Right lung (tissue), 10 donors: ENCODE results near the gene TIMP1. TPM values are rescaled to one million over a fixed set of nuclear protein-coding genes. Genes with fewer than 3 reads are reported as not detected.
A peak's percentile ranks its signal among the peaks of the same experiment; 100 is the strongest.

Experiments used
- DNase-seq, 2 donors: peaks; one replicate each; pipeline ENCODE4 v3.0.0-alpha.2; 2013
- long read RNA-seq, 8 donors: transcript quantifications; one replicate each; lab custom pipeline, GENCODE V29; 2026
- polyA plus RNA-seq, 5 donors: library from polyadenylated mRNA; unstranded; fragments of 120-200 nt; gene quantifications; one replicate each; pipeline versions ENCODE4 v1.2.1 to v1.2.3, GENCODE V29; 2013; ENCODE audit warnings: inconsistent platforms in 1 of 5, low replicate concordance in 1 of 5; ENCODE audit not compliant: insufficient read length in 5 of 5, insufficient read depth in 1 of 5

Gene TIMP1
- 100 to 1,000 TPM in 3 of 5 donors, 10 to 100 TPM in 2; 94.3 to 144 (median 120) TPM for polyA plus RNA-seq
- long read RNA-seq, donor 1, transcript TIMP1-204 (2 exons, 595 nt) = minor isoform, 8 of 118 reads
- long read RNA-seq, donor 1, transcript TIMP1-201 (6 exons, 892 nt) = major isoform, 85 of 118 reads
- long read RNA-seq, donor 1, partial matches to known transcripts = 22 of 118 reads
- long read RNA-seq, donor 1, other reads (novel, unspliced or antisense) = 0 of 118 reads
- long read RNA-seq, donor 2, transcript TIMP1-201 (6 exons, 892 nt) = major isoform, 55 of 66 reads
- long read RNA-seq, donor 2, partial matches to known transcripts = 5 of 66 reads
- long read RNA-seq, donor 2, other reads (novel, unspliced or antisense) = 0 of 66 reads
- long read RNA-seq, donor 3, transcript TIMP1-201 (6 exons, 892 nt) = major isoform, 57 of 97 reads
- long read RNA-seq, donor 3, transcript TIMP1-204 (2 exons, 595 nt) = minor isoform, 8 of 97 reads
- long read RNA-seq, donor 3, partial matches to known transcripts = 30 of 97 reads
- long read RNA-seq, donor 3, other reads (novel, unspliced or antisense) = 0 of 97 reads
- long read RNA-seq, donor 4, transcript TIMP1-201 (6 exons, 892 nt) = major isoform, 29 of 39 reads
- long read RNA-seq, donor 4, partial matches to known transcripts = 5 of 39 reads
- long read RNA-seq, donor 4, other reads (novel, unspliced or antisense) = 0 of 39 reads
- long read RNA-seq, donor 5, transcript TIMP1-201 (6 exons, 892 nt) = major isoform, 73 of 99 reads
- long read RNA-seq, donor 5, partial matches to known transcripts = 22 of 99 reads
- long read RNA-seq, donor 5, other reads (novel, unspliced or antisense) = 0 of 99 reads
- long read RNA-seq, donor 6, transcript TIMP1-201 (6 exons, 892 nt) = major isoform, 110 of 129 reads
- long read RNA-seq, donor 6, partial matches to known transcripts = 15 of 129 reads
- long read RNA-seq, donor 6, other reads (novel, unspliced or antisense) = 0 of 129 reads
- long read RNA-seq, donor 7, transcript TIMP1-201 (6 exons, 892 nt) = major isoform, 54 of 61 reads
- long read RNA-seq, donor 7, partial matches to known transcripts = 5 of 61 reads
- long read RNA-seq, donor 7, other reads (novel, unspliced or antisense) = 0 of 61 reads
- long read RNA-seq, donor 8, transcript TIMP1-201 (6 exons, 892 nt) = major isoform, 38 of 57 reads
- long read RNA-seq, donor 8, partial matches to known transcripts = 17 of 57 reads
- long read RNA-seq, donor 8, other reads (novel, unspliced or antisense) = 0 of 57 reads

DNA sequence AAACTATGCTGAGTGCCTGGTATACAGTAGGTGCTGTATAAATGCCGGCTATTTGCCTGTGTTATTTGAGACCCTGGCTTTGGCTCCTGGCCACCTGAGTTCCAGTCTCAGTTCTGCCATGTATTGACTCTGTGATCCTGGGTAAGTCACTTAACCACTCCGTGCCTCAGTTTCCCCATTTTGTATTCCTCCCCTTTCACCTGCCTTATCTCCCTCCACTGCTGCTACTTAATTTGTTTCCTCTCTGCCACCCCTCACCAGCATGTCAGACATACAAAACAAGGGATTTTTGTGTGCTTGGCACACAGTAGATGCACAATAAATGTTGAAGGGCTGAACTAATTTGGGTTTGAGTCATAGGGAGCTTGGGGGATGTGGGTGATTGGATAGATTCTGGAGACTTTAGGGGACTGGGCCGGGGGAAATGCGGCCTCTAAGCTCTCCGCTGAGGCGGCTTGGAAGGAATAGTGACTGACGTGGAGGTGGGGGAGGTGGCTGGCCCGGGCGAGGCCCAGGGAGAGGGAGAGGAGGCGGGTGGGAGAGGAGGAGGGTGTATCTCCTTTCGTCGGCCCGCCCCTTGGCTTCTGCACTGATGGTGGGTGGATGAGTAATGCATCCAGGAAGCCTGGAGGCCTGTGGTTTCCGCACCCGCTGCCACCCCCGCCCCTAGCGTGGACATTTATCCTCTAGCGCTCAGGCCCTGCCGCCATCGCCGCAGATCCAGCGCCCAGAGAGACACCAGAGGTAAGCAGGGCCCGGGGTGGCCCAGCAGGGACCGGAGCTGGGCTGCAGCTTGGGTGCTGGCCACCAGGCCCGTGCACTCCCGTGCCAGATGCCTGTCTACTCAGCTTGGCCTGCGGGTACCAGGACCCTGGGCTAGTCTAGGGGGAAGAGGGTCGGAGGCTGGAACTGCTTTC, at the start of gene TIMP1:
Gene TIMP1, plus strand, starts transcription at position 706 of the 917 bp plus-strand sequence. CDS start 980 bp downstream, outside the sequence.
- peak; percentile 80 to 83 for DNase-seq

DNA sequence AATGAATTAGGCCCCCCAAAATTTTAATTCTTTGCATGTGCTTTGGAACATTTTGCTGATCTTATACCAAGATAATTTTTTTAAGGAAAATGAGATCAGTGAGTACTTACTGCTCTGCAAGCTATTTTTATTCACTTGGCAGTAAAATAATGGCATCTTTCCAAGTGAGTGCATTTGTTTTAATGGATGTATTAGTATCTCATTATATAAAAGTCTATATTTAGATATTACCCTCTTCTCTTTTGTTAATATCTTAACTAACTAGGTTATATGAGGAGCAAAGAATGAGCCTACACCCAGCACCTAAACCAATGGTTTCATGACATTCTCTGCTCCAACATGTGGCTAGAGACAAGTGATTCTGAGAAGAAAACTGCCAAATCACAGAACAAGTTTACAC, 42.4 kb upstream of the TIMP1 start:
- no peak for DNase-seq

DNA sequence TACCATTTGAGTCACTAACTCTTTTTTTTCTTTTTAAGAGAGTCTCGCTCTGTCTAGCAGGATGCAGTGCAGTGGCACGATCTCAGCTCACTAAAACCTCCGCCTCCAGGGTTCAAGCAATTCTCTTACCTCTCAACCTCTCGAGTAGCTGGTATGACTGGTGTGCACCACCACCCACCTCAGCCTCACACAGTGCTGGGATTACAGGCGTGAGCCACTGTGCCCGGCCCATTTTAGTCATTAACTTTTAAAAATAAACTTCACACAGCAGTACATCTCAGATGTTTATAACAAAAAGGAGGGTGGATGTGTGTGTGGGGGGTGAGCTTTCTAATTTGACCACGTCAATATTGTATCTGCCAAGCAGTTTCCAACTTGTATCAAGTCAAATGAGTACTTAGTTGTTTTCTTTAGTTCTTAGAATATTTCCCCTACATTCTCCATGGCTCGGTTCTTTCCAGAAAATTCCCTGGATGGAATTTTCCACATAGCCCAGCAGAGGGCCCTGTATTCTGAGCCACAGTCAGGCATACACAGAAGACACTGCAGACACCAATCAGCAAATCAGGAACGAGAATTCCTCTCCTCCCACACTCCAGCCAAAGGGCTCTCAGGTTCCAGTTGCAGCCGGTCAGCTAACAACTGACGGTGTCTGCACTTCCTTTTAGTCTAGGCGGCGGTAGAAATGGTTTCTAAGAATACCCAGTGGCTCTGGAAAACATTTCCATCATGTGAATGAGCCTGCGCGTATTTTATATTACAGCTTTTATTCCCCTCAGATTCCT, 41.3 kb upstream of the TIMP1 start:
- peak; percentile 83 to 88 for DNase-seq

DNA sequence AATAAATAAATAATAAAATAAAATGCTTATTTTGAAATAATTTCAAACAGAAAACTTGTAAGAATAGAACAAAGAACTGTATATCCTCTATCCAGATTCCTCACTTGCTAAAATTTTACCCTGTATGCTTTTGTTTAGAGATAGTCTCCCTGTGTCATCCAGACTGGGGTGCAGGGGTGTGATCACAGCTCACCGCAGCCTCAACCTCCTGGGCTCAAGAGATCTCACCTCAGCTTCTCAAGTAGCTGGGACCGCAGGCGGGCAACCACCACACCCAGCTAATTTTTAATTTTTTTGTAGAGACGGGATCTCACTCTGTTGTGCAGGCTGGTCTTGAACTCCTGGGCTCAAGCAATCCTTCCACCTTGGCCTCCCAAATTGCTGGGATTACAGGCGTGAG, 38.7 kb upstream of the TIMP1 start:
- DNase-seq = no peak

DNA sequence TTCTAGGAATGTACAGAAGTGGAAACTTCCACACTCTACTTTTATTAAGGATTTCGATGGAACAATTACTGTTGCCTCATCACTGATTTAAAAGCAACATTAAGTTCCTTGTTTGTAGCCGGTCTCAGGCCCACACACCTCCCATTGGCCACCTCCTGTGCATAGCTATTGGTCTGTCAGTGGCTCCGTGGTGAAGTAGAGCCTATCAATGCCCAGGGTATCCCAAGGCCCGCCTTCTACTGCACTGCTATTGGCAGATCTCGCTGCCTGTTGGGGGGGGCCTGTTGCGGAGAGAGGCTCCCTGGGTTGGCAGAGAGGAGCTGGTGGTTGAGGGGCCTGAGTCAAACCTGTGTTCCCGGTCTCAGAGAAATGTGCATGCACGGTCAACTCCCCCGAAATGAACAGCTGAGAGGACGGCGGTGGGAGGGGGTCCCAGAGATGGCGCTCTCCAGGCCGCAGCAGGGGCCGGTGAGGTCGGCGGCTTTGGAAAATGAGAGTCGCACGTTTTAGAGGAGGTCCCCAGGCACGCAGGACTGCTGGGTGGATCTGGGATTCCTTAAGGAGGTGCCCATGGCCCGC, 26.1 kb upstream of the TIMP1 start:
- peak; percentile 83 to 86 for DNase-seq

DNA sequence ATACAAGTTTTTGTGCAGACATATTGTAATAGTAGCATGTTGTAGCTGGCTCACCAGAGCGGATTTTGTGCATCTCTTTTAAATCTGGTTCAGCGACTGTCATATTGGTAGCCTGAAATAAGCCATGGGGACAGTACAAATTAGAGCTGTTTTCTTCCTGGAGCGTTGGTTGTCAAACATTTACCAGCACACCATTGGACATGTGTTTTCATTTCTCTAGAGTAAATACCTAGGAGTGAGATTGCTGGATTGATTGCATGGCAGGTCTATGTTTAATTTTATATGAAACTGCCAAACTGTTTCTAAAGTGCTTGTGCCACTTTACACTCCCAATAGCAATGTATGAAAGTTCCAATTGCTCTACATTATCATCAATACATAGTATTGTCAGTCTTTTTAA, 23.8 kb upstream of the TIMP1 start:
- no peak for DNase-seq

DNA sequence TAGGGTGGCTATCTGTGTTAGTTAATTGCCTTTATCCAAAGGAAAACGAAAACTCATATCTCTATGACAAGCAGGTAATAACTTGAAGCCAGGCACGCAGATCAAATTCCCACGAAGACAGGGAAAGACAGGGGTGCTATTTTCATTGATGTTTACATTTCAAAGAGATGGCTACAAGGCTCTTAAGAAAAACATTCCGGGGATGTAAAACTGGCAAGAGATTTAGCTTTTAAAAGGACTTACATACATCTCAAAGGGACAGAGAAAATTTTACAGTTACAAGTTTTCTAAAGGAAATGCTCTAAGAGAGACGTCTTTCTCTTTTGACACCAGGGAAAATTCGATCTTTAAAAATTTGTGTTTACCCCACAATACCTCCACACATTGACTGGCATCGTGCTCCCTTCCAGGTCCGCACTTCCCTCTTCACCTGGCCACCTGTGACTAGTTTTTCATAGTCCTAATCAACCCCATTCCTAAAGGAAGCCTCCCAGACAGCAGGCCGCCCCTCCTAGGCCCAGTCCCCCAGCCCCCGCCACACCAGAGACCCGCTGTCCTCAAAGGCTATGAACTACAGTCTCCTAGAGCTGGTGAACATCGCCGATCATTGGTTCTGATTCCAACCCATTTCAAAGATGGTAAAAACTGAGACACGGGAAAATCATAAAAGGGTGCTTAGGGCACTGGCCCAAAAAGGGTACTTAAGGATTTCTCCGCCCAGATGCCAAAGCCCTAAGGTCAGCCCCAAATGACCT, 21.9 kb upstream of the TIMP1 start:
- DNase-seq = no peak

DNA sequence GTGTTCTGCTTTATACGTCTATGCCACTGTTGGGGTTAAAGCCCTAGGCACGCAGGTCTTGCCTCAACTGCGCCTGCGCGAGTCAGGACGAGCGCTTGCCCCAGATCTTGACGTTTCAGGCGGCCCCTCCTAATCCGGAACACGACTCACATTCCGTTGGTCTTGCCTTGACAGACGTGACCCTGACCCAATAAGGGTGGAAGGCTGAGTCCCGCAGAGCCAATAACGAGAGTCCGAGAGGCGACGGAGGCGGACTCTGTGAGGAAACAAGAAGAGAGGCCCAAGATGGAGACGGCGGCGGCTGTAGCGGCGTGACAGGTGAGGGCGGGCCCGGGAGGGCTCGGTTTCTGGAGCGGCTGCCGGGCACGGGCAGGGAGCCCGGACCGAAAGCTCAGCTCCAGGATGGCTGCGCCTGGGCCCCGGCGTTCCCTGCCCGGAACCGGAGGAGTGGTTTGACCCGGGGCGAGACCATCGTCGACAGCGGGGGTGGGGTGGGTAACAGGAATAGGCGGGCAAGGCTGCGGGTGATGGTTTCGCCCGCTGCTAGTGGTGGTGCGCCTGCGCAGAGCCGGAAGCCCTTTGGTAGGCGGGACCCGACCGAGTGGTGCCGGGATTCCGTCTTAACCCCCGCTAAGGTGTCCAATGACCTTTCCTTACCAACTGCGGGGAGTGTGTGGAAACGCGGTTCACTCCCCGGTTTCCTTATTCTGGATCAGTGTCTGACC, 21.1 kb upstream of the TIMP1 start, which contains the start of gene ARAF:
Gene ARAF, plus strand, starts transcription at position 272 of the 725 bp plus-strand sequence. CDS start 1,763 bp downstream, outside the sequence.
- DNase-seq = peak; percentile 96 to 97

DNA sequence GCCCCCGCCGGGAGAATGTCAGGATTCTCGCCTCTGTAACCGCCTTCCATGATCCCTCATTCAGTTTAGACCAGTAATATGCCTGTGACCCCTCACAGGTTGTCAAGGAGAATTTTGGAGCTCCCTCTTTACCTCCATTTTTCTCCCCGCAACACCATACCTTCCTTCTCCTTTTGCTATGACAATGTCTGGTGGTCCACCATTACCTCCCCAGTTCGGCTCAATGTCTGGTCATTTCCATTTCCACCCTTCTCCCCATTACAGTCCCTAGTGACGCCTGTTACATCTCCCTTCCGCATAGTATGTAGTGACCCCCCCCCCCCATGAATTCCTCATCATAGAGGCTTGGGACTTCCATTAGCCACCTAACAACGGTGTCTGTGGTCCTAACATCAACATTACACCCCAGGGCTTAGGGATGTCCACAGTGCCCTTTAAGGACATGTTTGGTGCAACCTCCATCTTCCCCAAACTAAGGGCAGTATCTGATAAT, 20.5 kb upstream of the TIMP1 start:
- DNase-seq = no peak

DNA sequence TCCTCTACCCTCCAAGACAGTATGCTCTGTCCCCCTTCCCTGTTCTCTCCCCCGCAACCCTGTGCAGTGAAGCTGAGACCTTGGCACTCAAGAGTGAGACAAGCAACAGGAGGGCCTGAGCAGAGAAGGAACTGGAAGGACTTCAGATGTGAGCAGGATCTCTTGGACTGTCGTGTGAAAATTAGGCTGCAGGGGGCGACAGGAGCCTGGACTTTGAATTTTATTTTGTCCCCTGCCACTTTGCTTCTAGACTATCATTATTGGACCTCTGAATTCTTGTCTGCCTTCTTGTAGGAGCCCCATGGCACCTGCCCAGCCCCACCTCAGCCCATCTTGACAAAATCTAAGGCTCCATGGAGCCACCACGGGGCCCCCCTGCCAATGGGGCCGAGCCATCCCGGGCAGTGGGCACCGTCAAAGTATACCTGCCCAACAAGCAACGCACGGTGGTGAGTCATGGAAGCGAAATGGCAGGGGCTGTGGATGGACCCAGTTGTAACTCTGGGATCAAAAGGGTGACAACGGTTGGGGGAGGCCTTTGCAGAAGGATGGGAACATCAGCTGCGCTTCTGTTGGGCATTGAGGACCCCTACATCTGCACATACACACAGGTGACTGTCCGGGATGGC, 19.5 kb upstream of the TIMP1 start:
- no peak for DNase-seq

DNA sequence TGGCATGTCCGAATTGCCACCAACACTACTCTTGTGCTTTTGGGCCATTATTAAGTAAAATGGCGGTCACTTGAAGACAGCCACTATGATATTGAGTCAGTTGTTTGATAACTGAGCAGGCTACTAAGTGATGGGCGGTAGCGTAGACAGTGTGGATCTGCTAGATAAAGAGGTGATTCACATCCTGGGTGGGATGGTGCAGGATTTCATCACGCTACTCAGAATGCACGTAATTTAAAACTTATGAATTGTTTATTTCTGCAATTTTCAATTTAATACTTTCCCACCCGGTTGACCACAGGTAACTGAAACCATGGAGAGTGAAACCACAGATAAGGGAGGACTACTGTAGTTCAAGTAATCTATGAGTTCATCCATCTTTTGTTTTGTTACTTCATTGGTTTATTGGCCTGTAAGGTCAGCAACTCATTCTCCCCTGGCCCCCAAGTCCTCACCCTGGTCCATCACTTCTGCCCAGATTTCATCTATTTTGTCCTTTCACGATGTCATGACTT, 18.4 kb upstream of the TIMP1 start:
- DNase-seq = no peak

DNA sequence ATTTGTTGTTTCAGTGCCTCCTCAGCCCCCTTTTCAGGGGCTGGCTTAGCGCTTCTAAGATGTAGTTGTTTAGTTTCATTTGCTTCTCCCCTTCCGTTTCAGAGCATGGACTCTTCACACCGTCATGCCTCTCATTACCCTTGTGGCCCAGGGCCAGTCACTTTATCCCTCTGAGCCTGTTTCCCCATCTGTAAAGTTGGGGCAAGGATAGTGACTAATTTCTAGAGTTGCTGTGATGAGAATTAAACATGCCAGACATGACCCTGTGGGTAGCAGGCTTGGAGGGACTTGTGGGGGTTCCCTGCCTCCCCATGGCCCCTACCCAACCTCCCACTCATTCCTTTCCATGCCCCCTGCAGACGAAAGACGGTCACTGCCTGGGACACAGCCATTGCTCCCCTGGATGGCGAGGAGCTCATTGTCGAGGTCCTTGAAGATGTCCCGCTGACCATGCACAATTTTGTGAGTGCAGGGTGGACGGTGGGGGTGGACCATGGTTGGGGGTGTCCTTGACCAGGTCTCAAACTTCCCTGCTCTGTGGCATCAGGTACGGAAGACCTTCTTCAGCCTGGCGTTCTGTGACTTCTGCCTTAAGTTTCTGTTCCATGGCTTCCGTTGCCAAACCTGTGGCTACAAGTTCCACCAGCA, 17.7 kb upstream of the TIMP1 start:
- no peak for DNase-seq

DNA sequence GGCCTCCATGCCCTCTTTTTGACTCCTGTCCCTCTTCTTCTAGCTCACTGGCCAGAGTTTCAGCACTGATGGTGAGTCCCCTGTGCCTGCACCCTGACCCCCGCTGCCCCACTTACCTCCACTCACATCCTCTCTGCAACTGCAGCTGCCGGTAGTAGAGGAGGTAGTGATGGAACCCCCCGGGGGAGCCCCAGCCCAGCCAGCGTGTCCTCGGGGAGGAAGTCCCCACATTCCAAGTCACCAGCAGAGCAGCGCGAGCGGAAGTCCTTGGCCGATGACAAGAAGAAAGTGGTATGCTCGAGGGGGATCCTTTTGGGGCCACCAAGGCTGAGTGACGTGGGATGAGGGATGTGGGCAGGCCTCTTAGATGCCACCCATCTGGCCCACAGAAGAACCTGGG, 15.4 kb upstream of the TIMP1 start:
- DNase-seq = no peak

DNA sequence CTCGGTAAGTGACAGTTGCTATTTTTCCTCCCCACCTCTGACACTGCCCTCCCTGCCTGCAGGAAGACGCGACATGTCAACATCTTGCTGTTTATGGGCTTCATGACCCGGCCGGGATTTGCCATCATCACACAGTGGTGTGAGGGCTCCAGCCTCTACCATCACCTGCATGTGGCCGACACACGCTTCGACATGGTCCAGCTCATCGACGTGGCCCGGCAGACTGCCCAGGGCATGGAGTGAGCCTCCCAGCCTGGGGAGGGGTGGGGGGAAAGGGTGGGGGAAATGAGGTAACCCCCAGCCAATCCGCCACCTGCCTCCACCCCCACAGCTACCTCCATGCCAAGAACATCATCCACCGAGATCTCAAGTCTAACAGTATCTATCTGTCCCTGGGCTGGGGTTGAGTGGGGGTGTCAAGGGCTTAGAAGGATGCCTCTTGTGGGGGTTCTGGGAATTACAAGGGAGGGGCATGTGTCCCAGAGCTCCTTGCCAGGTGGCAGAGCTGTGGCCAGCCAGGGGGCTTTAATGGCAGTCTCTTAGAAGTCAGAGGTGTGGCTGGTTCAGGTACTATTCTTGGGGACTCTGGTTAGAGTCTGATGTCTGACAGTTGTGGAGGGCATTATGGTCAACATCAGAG, 13.5 kb upstream of the TIMP1 start:
- no peak for DNase-seq

DNA sequence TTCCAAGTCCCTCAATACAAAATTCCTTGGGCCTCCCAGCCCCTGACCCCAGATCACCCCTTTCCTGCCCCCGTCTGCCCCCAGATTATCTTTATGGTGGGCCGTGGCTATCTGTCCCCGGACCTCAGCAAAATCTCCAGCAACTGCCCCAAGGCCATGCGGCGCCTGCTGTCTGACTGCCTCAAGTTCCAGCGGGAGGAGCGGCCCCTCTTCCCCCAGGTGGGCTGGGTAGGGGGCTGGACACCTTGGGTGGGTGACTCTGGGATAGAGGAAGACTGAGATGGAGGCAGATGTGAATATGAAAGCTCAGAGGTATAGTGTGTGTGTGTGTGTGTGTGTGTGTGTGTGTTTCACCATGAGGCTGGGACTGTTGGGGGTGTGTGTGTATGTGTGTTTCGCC, 11.4 kb upstream of the TIMP1 start:
- DNase-seq = no peak

DNA sequence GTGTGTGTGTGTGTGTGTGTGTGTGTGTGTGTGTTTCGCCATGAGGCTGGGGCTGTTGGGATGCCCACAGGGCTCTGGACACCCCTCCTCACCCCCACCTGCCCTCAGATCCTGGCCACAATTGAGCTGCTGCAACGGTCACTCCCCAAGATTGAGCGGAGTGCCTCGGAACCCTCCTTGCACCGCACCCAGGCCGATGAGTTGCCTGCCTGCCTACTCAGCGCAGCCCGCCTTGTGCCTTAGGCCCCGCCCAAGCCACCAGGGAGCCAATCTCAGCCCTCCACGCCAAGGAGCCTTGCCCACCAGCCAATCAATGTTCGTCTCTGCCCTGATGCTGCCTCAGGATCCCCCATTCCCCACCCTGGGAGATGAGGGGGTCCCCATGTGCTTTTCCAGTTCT, 11.0 kb upstream of the TIMP1 start:
- DNase-seq = no peak
